Measurements from ENCODE around the gene CPNE6.

The CPNE6 gene

DNA sequence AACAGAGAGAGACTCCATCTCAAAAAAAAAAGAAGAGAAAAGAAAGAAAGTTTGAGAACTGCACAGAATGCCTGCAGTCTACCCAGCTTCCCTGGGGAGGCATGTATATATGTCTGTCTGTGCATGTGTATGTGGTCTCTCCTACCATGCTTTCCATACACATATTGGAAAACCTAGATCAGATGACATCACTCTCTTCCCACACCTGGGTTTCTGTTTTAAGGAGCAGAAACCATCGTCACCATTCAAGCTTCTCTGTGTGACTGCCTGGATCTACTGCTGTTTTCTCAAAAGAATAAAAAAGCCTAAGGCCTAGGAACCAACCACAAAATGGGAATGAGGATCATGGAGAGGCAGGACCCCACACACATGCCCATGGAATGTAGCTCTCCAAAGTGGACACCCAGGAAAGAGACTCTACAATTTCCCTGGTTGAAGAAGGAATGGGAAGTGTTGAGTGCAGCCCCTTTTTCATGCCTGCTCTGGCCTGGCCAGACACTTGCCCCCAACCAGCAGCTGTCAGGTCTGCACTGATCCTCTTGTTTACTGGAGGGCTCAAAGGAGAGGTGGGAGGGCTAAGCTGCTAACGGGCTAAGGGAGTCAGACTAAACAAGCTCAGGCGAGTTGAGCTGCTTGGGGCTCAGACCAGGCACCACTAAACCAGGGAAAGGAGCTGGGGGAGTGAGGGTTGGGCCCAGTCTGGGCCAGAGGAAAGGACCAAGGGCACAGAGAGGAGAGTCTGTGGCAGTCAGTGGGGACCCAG is 15.0 kb downstream of the CPNE6 start:
- DNase-seq (ENCODE audit: insufficient read length, low spot score): no peak
- no peak for TF ChIP-seq POLR2A (IDR thresholded peaks at IDR 0.05; ENCODE audit: low read depth, low read length)
- TF ChIP-seq POU2F2 (IDR thresholded peaks at IDR 0.05; ENCODE audit: low read depth, low read length): no peak
- no peak for TF ChIP-seq TAF1 (IDR thresholded peaks at IDR 0.05; ENCODE audit: low read depth, low read length)
- TF ChIP-seq SPI1 (IDR thresholded peaks at IDR 0.05; ENCODE audit: low read depth, low read length): no peak
- TF ChIP-seq PAX5 (IDR thresholded peaks at IDR 0.05; ENCODE audit: insufficient read depth, low read length, severe bottlenecking): no peak
- TF ChIP-seq POLR2AphosphoS5 (IDR thresholded peaks at IDR 0.05; ENCODE audit: low read depth, low read length): no peak
- FAIRE-seq: no peak

DNA sequence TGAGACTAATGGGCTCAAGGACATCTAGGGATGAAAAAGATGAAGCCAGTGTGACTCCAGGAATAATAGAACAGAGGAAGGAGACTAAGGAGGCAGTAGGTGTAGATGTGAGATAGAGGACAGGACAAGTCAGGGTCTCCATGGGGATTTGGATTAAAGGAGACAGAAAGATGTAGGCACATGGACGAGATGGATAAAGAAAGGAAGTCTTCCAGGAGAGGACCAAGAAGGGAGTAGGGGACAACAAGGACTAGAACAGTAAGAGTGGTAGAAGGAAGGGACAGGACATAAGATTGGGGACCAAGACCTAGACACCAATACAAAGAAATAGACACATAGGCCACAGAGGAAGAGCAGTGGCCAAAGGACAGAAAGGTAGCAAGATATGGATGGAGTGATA is 15.6 kb downstream of the CPNE6 start:
- no peak for TF ChIP-seq POLR2AphosphoS5 (IDR thresholded peaks at IDR 0.05; ENCODE audit: low read depth, low read length)
- no peak for TF ChIP-seq POLR2A (IDR thresholded peaks at IDR 0.05; ENCODE audit: low read depth, low read length)
- no peak for TF ChIP-seq POU2F2 (IDR thresholded peaks at IDR 0.05; ENCODE audit: low read depth, low read length)
- no peak for TF ChIP-seq TAF1 (IDR thresholded peaks at IDR 0.05; ENCODE audit: low read depth, low read length)
- no peak for TF ChIP-seq SPI1 (IDR thresholded peaks at IDR 0.05; ENCODE audit: low read depth, low read length)
- TF ChIP-seq PAX5 (IDR thresholded peaks at IDR 0.05; ENCODE audit: insufficient read depth, low read length, severe bottlenecking): no peak
- FAIRE-seq: no peak
- DNase-seq (ENCODE audit: insufficient read length, low spot score): no peak

DNA sequence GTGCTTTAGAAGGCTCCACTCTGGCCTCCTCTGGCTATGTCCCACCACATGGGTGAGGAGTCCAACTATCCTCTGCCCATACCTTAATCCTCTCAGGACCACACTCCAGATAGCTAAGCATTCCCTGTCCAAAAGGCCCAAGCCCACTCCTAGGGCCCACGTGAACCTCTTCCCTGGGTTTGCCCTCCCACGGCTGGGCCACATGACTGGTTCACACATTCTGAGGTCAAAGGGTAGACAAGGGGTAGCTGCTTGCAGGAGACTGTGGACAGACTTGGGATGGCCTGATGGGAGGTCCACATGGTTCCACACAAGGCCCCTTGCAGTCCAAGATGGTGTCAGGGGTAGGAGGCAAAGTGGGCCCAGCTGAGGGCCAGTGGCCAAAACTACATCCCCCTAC is 16.7 kb downstream of the CPNE6 start:
- no peak for TF ChIP-seq POU2F2 (IDR thresholded peaks at IDR 0.05; ENCODE audit: low read depth, low read length)
- FAIRE-seq: no peak
- no peak for DNase-seq (ENCODE audit: insufficient read length, low spot score)

DNA sequence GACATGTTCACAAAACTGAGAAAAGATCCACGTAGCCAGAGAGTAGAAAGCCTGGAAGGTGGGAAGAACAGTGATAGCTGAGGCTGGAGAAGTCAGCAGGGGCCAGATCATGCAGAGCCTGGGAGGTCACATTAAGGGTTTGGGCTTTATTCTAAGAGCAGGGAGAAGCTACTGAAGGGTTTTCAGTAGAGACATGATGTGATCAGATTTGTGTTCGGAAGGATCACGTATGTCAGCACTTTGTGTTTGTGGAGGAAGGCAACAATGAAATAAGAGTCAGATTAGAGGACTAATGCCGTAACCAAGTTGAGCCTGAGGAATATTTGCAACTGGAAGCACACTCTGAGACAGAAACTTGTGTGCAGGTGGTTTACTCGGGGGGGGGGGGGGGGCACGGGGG is 18.5 kb downstream of the CPNE6 start:
- FAIRE-seq: no peak
- no peak for DNase-seq (ENCODE audit: insufficient read length, low spot score)
- TF ChIP-seq POLR2AphosphoS5 (IDR thresholded peaks at IDR 0.05; ENCODE audit: low read depth, low read length) (no peak), POLR2A (IDR thresholded peaks at IDR 0.05; ENCODE audit: low read depth, low read length) (no peak)

DNA sequence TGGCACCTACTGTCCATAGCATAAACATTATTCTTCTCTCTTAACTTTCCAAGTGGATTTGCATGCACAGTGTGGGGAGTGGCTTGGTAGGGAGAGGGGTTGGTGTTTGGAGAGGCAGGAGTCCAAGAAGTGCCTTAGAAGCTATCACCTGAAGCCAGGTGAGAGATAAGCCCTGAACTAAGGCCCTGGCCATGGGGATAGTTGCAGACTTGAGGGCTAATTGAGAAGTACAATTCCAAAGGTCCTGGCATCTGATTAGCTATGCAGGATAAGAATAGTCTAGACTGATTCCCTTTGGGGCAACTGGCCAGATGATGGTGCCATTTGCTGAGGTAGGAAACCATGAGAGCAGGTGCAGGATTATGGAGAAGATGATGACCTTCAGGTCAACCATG is 20.7 kb downstream of the CPNE6 start:
- FAIRE-seq (no peak), DNase-seq (ENCODE audit: insufficient read length, low spot score) (no peak)
- no peak for TF ChIP-seq POLR2AphosphoS5 (IDR thresholded peaks at IDR 0.05; ENCODE audit: low read depth, low read length)
- no peak for TF ChIP-seq TAF1 (IDR thresholded peaks at IDR 0.05; ENCODE audit: low read depth, low read length)
- TF ChIP-seq PAX5 (IDR thresholded peaks at IDR 0.05; ENCODE audit: insufficient read depth, low read length, severe bottlenecking): no peak
- TF ChIP-seq POU2F2 (IDR thresholded peaks at IDR 0.05; ENCODE audit: low read depth, low read length): no peak
- TF ChIP-seq SPI1 (IDR thresholded peaks at IDR 0.05; ENCODE audit: low read depth, low read length): no peak
- no peak for TF ChIP-seq POLR2A (IDR thresholded peaks at IDR 0.05; ENCODE audit: low read depth, low read length)

DNA sequence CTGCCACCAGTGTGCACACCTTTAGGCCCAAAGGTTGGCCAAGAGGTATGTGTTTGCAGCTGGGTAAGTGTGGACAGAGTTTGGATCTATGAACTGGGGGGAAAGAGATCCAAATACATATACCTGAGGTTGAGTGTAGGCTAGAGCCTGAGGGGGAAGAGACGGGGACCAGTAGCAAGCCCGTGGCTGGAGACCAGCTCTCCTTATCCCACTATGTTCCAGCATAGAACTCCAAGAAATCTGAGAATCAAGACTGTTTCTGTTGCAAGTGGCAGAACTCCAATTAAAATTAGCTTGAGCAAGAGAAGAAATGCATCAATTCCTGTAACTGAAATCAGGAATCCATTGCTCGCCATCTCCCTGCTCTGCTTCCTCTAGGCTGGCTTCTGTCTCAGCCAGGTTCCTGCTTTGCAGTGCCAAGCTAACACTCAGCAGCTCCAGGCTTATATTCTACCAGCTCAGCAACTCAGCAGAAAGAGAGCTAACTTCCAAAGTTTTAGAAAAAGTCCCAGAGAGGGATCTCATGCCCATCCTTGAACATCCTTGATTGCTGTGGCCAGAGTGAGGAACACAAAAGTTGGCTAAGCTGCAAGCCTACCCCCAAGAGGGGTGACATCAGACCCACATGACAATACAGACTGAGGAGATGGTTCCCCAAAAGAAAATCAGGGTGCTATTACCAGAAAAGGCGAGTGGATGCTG is 21.3 kb downstream of the CPNE6 start:
- no peak for FAIRE-seq
- DNase-seq (ENCODE audit: insufficient read length, low spot score): no peak
- TF ChIP-seq PAX5 (IDR thresholded peaks at IDR 0.05; ENCODE audit: insufficient read depth, low read length, severe bottlenecking) (no peak), POLR2AphosphoS5 (IDR thresholded peaks at IDR 0.05; ENCODE audit: low read depth, low read length) (no peak), SPI1 (IDR thresholded peaks at IDR 0.05; ENCODE audit: low read depth, low read length) (no peak), TAF1 (IDR thresholded peaks at IDR 0.05; ENCODE audit: low read depth, low read length) (no peak), POU2F2 (IDR thresholded peaks at IDR 0.05; ENCODE audit: low read depth, low read length) (no peak), POLR2A (IDR thresholded peaks at IDR 0.05; ENCODE audit: low read depth, low read length) (no peak)

GRCh38 chr14:24093207-24093900 is 22.0 kb downstream of the CPNE6 start:
- DNase-seq (ENCODE audit: insufficient read length, low spot score) (no peak), FAIRE-seq (no peak)
- TF ChIP-seq POLR2AphosphoS5 (IDR thresholded peaks at IDR 0.05; ENCODE audit: low read depth, low read length) (no peak), POLR2A (IDR thresholded peaks at IDR 0.05; ENCODE audit: low read depth, low read length) (no peak), POU2F2 (IDR thresholded peaks at IDR 0.05; ENCODE audit: low read depth, low read length) (no peak), TAF1 (IDR thresholded peaks at IDR 0.05; ENCODE audit: low read depth, low read length) (no peak), PAX5 (IDR thresholded peaks at IDR 0.05; ENCODE audit: insufficient read depth, low read length, severe bottlenecking) (no peak), SPI1 (IDR thresholded peaks at IDR 0.05; ENCODE audit: low read depth, low read length) (no peak)

DNA sequence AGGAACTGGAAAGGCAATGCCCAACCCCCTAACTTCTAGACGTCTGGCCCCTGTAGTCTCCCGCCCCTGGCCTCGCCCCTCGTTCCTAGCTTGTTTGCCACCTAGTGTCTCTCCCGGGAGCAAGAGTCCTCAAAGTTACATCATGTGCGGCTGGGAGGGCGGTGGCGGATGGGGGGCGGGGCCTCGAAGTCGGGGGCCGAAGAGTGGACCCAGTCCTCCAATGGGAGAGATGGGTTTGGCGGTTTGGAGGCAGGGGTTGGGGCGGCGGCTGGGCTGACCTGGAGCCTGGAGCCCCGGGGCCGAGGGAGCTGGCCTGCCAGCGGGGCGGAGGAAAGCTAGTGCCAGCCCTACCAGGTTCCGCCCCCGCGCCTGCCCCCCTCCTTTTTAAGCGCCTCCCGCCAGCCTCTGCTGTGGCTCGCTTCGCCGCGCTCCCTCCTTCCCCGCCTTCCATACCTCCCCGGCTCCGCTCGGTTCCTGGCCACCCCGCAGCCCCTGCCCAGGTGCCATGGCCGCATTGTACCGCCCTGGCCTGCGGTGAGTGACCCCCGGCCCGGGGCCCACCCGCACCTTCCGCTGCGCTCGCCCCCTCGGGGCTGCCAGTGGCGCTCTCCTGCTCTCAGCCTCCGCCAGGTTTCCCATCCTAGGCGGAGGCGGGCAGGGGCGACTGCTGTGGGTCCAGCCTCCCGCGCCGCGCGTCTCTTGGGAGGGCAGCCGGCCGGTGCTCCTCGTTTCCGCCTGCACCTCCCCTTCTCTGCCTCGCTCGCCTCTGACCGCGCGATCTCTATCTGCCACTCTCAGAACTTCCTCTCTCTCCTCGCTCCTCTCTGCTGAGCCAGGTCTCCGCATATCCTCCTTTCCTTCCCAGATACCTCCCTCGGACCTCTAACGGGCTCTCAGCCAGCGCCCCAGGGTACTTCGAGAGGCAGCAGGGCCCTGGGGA is 22.8 kb downstream of the CPNE6 start, which contains the start of gene PCK2:
PCK2 (plus strand) TSS at position 411 of the 940 bp plus-strand sequence; CDS start at position 506, 95 bp downstream.
- FAIRE-seq (peak; percentile 69), DNase-seq (ENCODE audit: insufficient read length, low spot score) (peak; percentile 78)
- TF ChIP-seq POLR2A (IDR thresholded peaks at IDR 0.05; ENCODE audit: low read depth, low read length) (peak; percentile 51; the same call in 1 of the 2 replicates), POLR2AphosphoS5 (IDR thresholded peaks at IDR 0.05; ENCODE audit: low read depth, low read length) (peak; percentile 70), PAX5 (IDR thresholded peaks at IDR 0.05; ENCODE audit: insufficient read depth, low read length, severe bottlenecking) (no peak), SPI1 (IDR thresholded peaks at IDR 0.05; ENCODE audit: low read depth, low read length) (peak; percentile 74)

- no peak for DNase-seq (ENCODE audit: insufficient read length, low spot score)
Observed at GRCh38 chr14:24094841-24095270, 23.5 kb downstream of the CPNE6 start.

More at GRCh38 chr14:24094841-24095270, 23.5 kb downstream of the CPNE6 start:
- no peak for FAIRE-seq
- TF ChIP-seq POLR2A (IDR thresholded peaks at IDR 0.05; ENCODE audit: low read depth, low read length): no peak
- TF ChIP-seq POU2F2 (IDR thresholded peaks at IDR 0.05; ENCODE audit: low read depth, low read length): no peak
- no peak for TF ChIP-seq POLR2AphosphoS5 (IDR thresholded peaks at IDR 0.05; ENCODE audit: low read depth, low read length)
- no peak for TF ChIP-seq SPI1 (IDR thresholded peaks at IDR 0.05; ENCODE audit: low read depth, low read length)
- no peak for TF ChIP-seq PAX5 (IDR thresholded peaks at IDR 0.05; ENCODE audit: insufficient read depth, low read length, severe bottlenecking)
- TF ChIP-seq TAF1 (IDR thresholded peaks at IDR 0.05; ENCODE audit: low read depth, low read length): no peak
